HEK293 (cell line): ENCODE results near the gene RCOR1.

Experiments
- EGR2 ChIP-seq: fragments of 450-650 bp; formaldehyde crosslinking; IDR thresholded peaks from 2 replicates; pipeline ENCODE4 v1.5.1; 2016; ENCODE audit warnings: low read depth, missing biosample characterization, missing genetic modification characterization
- HIC1 ChIP-seq: fragments of 450-650 bp; formaldehyde crosslinking; IDR thresholded peaks from 2 replicates; pipeline ENCODE4 v1.5.1; 2016; ENCODE audit warnings: missing biosample characterization, missing genetic modification characterization
- HOXA7 ChIP-seq: sonication (generic); formaldehyde crosslinking; IDR thresholded peaks from 2 replicates; pipeline ENCODE4 v1.8.1; 2022; ENCODE audit warnings: missing genetic modification reagents, borderline replicate concordance
- ZNF202 ChIP-seq: fragments of 450-650 bp; formaldehyde crosslinking; IDR thresholded peaks from 2 replicates; pipeline ENCODE4 v1.5.1; 2016; ENCODE audit warnings: missing biosample characterization, missing genetic modification characterization, borderline replicate concordance
- ZNF426 ChIP-seq: fragments of 450-650 bp; formaldehyde crosslinking; IDR thresholded peaks from 2 replicates; pipeline ENCODE4 v1.5.1; 2017; ENCODE audit warnings: missing biosample characterization, missing genetic modification characterization, mild to moderate bottlenecking, inconsistent platforms, moderate library complexity
- ZNF558 ChIP-seq: fragments of 450-650 bp; formaldehyde crosslinking; IDR thresholded peaks from 2 replicates; pipeline ENCODE4 v1.5.1; 2016; ENCODE audit warnings: missing biosample characterization, missing genetic modification characterization
- ZNF837 ChIP-seq: fragments of 450-650 bp; formaldehyde crosslinking; IDR thresholded peaks from 2 replicates; pipeline ENCODE4 v1.5.1; 2016; ENCODE audit warnings: missing biosample characterization, missing genetic modification characterization
- TF ChIP-seq, protein P1 (sequence below): fragments of 450-650 bp; formaldehyde crosslinking; IDR thresholded peaks from 2 replicates; pipeline ENCODE4 v1.5.1; 2016; ENCODE audit warnings: missing biosample characterization, missing genetic modification characterization

GRCh38 chr14:102544747-102545460 lies 47.5 kb upstream of the RCOR1 start:
- TF ChIP-seq, protein P1, sequence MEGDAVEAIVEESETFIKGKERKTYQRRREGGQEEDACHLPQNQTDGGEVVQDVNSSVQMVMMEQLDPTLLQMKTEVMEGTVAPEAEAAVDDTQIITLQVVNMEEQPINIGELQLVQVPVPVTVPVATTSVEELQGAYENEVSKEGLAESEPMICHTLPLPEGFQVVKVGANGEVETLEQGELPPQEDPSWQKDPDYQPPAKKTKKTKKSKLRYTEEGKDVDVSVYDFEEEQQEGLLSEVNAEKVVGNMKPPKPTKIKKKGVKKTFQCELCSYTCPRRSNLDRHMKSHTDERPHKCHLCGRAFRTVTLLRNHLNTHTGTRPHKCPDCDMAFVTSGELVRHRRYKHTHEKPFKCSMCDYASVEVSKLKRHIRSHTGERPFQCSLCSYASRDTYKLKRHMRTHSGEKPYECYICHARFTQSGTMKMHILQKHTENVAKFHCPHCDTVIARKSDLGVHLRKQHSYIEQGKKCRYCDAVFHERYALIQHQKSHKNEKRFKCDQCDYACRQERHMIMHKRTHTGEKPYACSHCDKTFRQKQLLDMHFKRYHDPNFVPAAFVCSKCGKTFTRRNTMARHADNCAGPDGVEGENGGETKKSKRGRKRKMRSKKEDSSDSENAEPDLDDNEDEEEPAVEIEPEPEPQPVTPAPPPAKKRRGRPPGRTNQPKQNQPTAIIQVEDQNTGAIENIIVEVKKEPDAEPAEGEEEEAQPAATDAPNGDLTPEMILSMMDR (tag by site-specific recombination) = no peak
- TF ChIP-seq HIC1 (tag by site-specific recombination) (no peak), HOXA7 (no peak), ZNF558 (tag by site-specific recombination) (no peak), ZNF837 (no peak), ZNF202 (tag by site-specific recombination) (no peak), ZNF426 (no peak), EGR2 (tag by site-specific recombination) (no peak)
